ENCODE measurements around the gene SLC2A13.

DNA sequence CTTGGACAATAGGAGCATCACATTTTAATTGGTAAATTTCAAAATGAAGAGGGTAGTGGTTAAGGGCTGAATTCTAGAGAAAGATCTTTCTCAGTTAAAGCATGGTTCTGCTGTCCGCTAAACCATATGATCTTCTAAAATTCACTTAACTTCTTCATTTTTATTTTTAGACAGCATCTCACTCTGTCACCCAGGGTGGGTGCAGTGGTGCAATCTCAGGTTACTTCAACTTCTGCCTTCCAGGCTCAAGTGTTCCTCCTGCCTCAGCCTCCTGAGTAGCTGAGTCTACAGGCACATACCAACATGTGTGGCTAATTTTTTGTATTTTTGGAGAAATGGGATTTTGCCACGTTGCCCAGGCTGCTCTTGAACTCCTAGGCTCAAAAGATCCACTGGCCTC, 259.6 kb downstream of the SLC2A13 start:
- TF ChIP-seq, protein P1, sequence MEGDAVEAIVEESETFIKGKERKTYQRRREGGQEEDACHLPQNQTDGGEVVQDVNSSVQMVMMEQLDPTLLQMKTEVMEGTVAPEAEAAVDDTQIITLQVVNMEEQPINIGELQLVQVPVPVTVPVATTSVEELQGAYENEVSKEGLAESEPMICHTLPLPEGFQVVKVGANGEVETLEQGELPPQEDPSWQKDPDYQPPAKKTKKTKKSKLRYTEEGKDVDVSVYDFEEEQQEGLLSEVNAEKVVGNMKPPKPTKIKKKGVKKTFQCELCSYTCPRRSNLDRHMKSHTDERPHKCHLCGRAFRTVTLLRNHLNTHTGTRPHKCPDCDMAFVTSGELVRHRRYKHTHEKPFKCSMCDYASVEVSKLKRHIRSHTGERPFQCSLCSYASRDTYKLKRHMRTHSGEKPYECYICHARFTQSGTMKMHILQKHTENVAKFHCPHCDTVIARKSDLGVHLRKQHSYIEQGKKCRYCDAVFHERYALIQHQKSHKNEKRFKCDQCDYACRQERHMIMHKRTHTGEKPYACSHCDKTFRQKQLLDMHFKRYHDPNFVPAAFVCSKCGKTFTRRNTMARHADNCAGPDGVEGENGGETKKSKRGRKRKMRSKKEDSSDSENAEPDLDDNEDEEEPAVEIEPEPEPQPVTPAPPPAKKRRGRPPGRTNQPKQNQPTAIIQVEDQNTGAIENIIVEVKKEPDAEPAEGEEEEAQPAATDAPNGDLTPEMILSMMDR (IDR thresholded peaks at IDR 0.05): no peak
- TF ChIP-seq POLR2A (IDR thresholded peaks at IDR 0.05): no peak
